Endothelial cell of umbilical vein (primary cell): ENCODE data around the gene GRM7. TPM values are rescaled to one million over a fixed set of nuclear protein-coding genes. Genes with fewer than 3 reads are reported as not detected.
A peak's percentile ranks its signal among the peaks of the same experiment; 100 is the strongest.

Experiments used
- BruUV-seq: library from RNA; stranded (reverse); fragments of 400-500 nt; replicated peaks from 2 replicates; lab custom pipeline; 2021; lab: Mats Ljungman, UMichigan
- CTCF ChIA-PET: fragments of 300-600, 350-600 bp; sonication (Branson Sonifier 250); formaldehyde crosslinking; loops from one replicate; lab custom pipeline; 2021; ENCODE audit warnings: antibody characterized with exemption, inconsistent platforms; lab: Charles Lee
- POLR2A ChIA-PET: fragments of 300-600, 350-600 bp; sonication (Branson Sonifier 250); formaldehyde crosslinking; loops from one replicate; lab custom pipeline; 2021; ENCODE audit warnings: antibody characterized with exemption, inconsistent platforms; lab: Charles Lee
- DNase-seq: peaks from one replicate; pipeline ENCODE4 v3.0.0-alpha.2; 2011; ENCODE audit warnings: low read depth, low spot score
- FAIRE-seq: peaks from 2 replicates; lab custom pipeline; 2011; peaks lifted over from hg19 to GRCh38; lab: Jason Lieb, UNC
- H2AFZ ChIP-seq: 2 replicates; pipeline ENCODE4 v1.6.0; 2012; ENCODE audit warnings: low read depth, low read length, control low read depth, inconsistent platforms
- H3K27ac ChIP-seq: 2 replicates; pipeline ENCODE4 v1.5.1; 2011; ENCODE audit warnings: low read depth, mild to moderate bottlenecking, control low read depth, low read length, moderate library complexity; ENCODE audit not compliant: insufficient read depth
- H3K27me3 ChIP-seq, 2 experiments: 2 replicates each; pipeline versions ENCODE4 v1.6.0 to v1.6.1; 2011; ENCODE audit warnings: low read length in 2 of 2, mixed read lengths in 1 of 2; ENCODE audit not compliant: control insufficient read depth in 2 of 2, insufficient read depth in 2 of 2
- H3K36me3 ChIP-seq, 2 experiments: 2 replicates in 1 of 2; 3 replicates in 1 of 2; pipeline ENCODE4 v1.5.1; 2011; ENCODE audit warnings: low read length in 2 of 2, mild to moderate bottlenecking in 1 of 2, moderate library complexity in 1 of 2; ENCODE audit not compliant: control insufficient read depth in 2 of 2, insufficient read depth in 2 of 2; ENCODE audit errors: extremely low read depth in 1 of 2
- H3K4me1 ChIP-seq: 3 replicates; pipeline ENCODE4 v1.5.1; 2011; ENCODE audit warnings: mild to moderate bottlenecking, low read length; ENCODE audit not compliant: control insufficient read depth, insufficient read depth; ENCODE audit errors: extremely low read depth
- H3K4me2 ChIP-seq: 2 replicates; pipeline ENCODE4 v1.6.1; 2011; ENCODE audit warnings: low read length, control low read depth, mixed read lengths; ENCODE audit not compliant: insufficient read depth
- H3K4me3 ChIP-seq, 3 experiments: fragments of 200-600 bp in 1 of 3; sonication (generic), shearing (Covaris generic) in 1 of 3; replicated peaks in 1 of 3; 2 replicates each; pipeline ENCODE4 v1.5.1; 2011 to 2016; ENCODE audit warnings: control low read depth in 3 of 3, low read length in 3 of 3, mild to moderate bottlenecking in 2 of 3, inconsistent platforms in 1 of 3, low read depth in 1 of 3, moderate library complexity in 1 of 3; ENCODE audit not compliant: insufficient read depth in 1 of 3
- H3K79me2 ChIP-seq: 2 replicates; pipeline ENCODE4 v1.6.0; 2012; ENCODE audit warnings: low read length, inconsistent platforms; ENCODE audit not compliant: control insufficient read depth, insufficient read depth
- H3K9ac ChIP-seq: replicated peaks from 2 replicates; pipeline ENCODE3; 2011; ENCODE audit warnings: low read length, control low read depth; ENCODE audit not compliant: insufficient read depth; ENCODE audit errors: extremely low read depth
- H3K9me1 ChIP-seq: replicated peaks from 3 replicates; pipeline ENCODE4 v1.6.0; 2011; ENCODE audit warnings: mild to moderate bottlenecking, low read length; ENCODE audit not compliant: control insufficient read depth, insufficient read depth; ENCODE audit errors: extremely low read depth
- H3K9me3 ChIP-seq: replicated peaks from 2 replicates; pipeline ENCODE4 v1.5.1; 2012; ENCODE audit warnings: low read length, inconsistent platforms; ENCODE audit not compliant: control insufficient read depth, insufficient read depth
- H4K20me1 ChIP-seq: replicated peaks from 2 replicates; pipeline ENCODE3; 2011; ENCODE audit warnings: mild to moderate bottlenecking, low read length; ENCODE audit not compliant: control insufficient read depth, insufficient read depth; ENCODE audit errors: extremely low read depth
- EZH2 ChIP-seq: IDR thresholded peaks from 2 replicates; pipeline ENCODE4 v1.6.1; 2012; ENCODE audit warnings: borderline replicate concordance, low read depth, mild to moderate bottlenecking, moderate library complexity, low read length, inconsistent platforms; ENCODE audit not compliant: severe bottlenecking
- FOS ChIP-seq: IDR thresholded peaks from 2 replicates; pipeline ENCODE4 v1.6.1; 2011; ENCODE audit warnings: mild to moderate bottlenecking, low read length, moderate library complexity, borderline replicate concordance; ENCODE audit not compliant: insufficient read depth
- GATA2 ChIP-seq: IDR thresholded peaks from 2 replicates; pipeline ENCODE4 v1.7.0; 2011; ENCODE audit warnings: low read depth, mild to moderate bottlenecking, moderate library complexity, mixed read lengths, low read length; ENCODE audit not compliant: insufficient read length, insufficient read depth
- JUN ChIP-seq: IDR thresholded peaks from 2 replicates; pipeline ENCODE4 v1.6.1; 2011; ENCODE audit warnings: borderline replicate concordance, low read depth; ENCODE audit not compliant: insufficient read length, insufficient read depth
- MAX ChIP-seq: IDR thresholded peaks from 2 replicates; pipeline ENCODE4 v1.6.1; 2011; ENCODE audit not compliant: insufficient read depth, insufficient read length
- MYC ChIP-seq: IDR thresholded peaks from one replicate; pipeline ENCODE4 v1.6.1; 2011; ENCODE audit warnings: mild to moderate bottlenecking, low read depth, low read length
- POLR2A ChIP-seq: IDR thresholded peaks from 2 replicates; pipeline ENCODE4 v1.6.1; 2012; ENCODE audit warnings: low read depth, mild to moderate bottlenecking, control low read depth, low read length
- POLR2AphosphoS5 ChIP-seq: IDR thresholded peaks from 2 replicates; pipeline ENCODE4 v1.6.1; 2012; ENCODE audit warnings: low read depth, mild to moderate bottlenecking, control low read depth, low read length, moderate library complexity; ENCODE audit not compliant: insufficient read depth
- dilution Hi-C: fragments of 300-500 bp; cut with MboI; formaldehyde crosslinking; loops from one replicate; pipeline ENCODE4 v1.15.0; 2019; ENCODE audit warnings: low sequenced_read_pairs; ENCODE audit not compliant: extremely low pct_ligation_motif_present
- intact Hi-C: fragments of 100-400 bp; cut with micrococcal nuclease; formaldehyde crosslinking; loops from one replicate; pipeline ENCODE4 v1.10.0; 2022
- polyA plus RNA-seq, 4 experiments: library from polyadenylated mRNA; depleted of rRNA in 3 of 4; stranded (reverse) in 3 of 4; unstranded in 1 of 4; fragments of >200 nt; gene quantifications; 2 replicates each; pipeline versions ENCODE4 v1.2.1 to v1.2.3, GENCODE V29; 2011 to 2012; ENCODE audit warnings: missing spikeins in 1 of 4
- total RNA-seq: library from RNA; stranded (reverse); gene quantifications from 2 replicates; pipeline ENCODE4 v1.2.3, GENCODE V29; 2021
- TF ChIP-seq, protein P1 (sequence below), 2 donors: IDR thresholded peaks; 1 replicate in 1 of 2; 2 replicates in 1 of 2; pipeline ENCODE4 v1.5.1; 2011; ENCODE audit warnings: low read length in 2 of 2, mild to moderate bottlenecking in 2 of 2, moderate library complexity in 2 of 2, control low read depth in 1 of 2, inconsistent platforms in 1 of 2, low read depth in 1 of 2; ENCODE audit not compliant: insufficient read depth in 1 of 2; ENCODE audit errors: extremely low read depth in 1 of 2

Gene GRM7
- total and polyA plus RNA-seq, 2 donors (not counting 3 experiments of a cell fraction or from before 2014, with no cell fraction given): 0.12 TPM; not detected in 1

DNA sequence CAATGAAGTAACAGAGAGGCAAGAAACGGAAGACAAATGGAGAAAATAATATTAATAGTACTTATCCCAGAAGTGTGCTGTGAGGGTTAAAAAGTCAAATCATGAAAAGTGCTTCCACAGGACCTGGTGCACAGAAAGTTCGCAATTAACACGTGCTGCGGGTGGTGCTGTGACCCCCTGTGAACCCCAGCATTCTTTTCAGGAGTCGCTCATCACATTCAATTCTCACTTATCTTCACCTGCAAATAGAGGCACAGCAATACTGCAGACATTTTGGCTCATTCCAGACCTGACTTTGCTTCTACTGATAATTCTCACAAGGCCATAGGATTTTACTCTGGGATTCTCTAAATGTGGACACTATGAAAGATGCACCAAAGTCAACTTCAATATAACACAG is 584.4 kb downstream of the GRM7 start:
- no TSS peak for BruUV-seq
- FAIRE-seq (no peak), DNase-seq (peak; percentile 8)
- Histone ChIP-seq H3K27ac (no peak overlapping the region), H3K4me1 (peaks cover 14% of the 10 kb centered on the region), H3K9me1 (no peaks in the 10 kb centered on the region), H3K27me3 (no peaks in the 10 kb centered on the region), H3K79me2 (no peaks in the 10 kb centered on the region), H3K4me2 (no peak overlapping the region), H3K4me3 (no peak overlapping the region), H4K20me1 (no peaks in the 10 kb centered on the region), H3K9me3 (no peaks in the 10 kb centered on the region), H2AFZ (peak overlapping the region; percentile 60), H3K36me3 (no peaks in the 10 kb centered on the region), H3K9ac (no peak overlapping the region)
- dilution Hi-C loops: no loop called here
- no peak for TF ChIP-seq MAX
- TF ChIP-seq JUN: no peak
- no peak for TF ChIP-seq POLR2A
- no peak for TF ChIP-seq GATA2
- TF ChIP-seq EZH2: no peak
- TF ChIP-seq, protein P1, sequence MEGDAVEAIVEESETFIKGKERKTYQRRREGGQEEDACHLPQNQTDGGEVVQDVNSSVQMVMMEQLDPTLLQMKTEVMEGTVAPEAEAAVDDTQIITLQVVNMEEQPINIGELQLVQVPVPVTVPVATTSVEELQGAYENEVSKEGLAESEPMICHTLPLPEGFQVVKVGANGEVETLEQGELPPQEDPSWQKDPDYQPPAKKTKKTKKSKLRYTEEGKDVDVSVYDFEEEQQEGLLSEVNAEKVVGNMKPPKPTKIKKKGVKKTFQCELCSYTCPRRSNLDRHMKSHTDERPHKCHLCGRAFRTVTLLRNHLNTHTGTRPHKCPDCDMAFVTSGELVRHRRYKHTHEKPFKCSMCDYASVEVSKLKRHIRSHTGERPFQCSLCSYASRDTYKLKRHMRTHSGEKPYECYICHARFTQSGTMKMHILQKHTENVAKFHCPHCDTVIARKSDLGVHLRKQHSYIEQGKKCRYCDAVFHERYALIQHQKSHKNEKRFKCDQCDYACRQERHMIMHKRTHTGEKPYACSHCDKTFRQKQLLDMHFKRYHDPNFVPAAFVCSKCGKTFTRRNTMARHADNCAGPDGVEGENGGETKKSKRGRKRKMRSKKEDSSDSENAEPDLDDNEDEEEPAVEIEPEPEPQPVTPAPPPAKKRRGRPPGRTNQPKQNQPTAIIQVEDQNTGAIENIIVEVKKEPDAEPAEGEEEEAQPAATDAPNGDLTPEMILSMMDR (IDR thresholded peaks at IDR 0.05; ENCODE audit: extremely low read depth in 1 of 2, insufficient read depth in 1 of 2, low read depth in 1 of 2, low read length in 2 of 2): no peak
- no peak for TF ChIP-seq MYC
- TF ChIP-seq POLR2AphosphoS5: no peak
- no peak for TF ChIP-seq FOS
- intact Hi-C loops: loop anchor here (1.0 to 5.0 kb wide), 2 partner anchors 59 to 63 kb away; no protein-coding TSS in a partner anchor
- CTCF ChIA-PET: interaction anchor here (1.0 to 1.8 kb wide), 2 partner anchors 20 to 666 kb away, joined by 3 to 6 read pairs; no protein-coding TSS in a partner anchor
- POLR2A ChIA-PET: no interaction called here
